Frontal cortex (tissue), 4 donors: Measurements from ENCODE around the gene STARD3. TPM values are rescaled to one million over a fixed set of nuclear protein-coding genes. Genes with fewer than 3 reads are reported as not detected.

Experiments used
- DNase-seq, 2 donors: peaks; one replicate each; pipeline ENCODE4 v3.0.0; 2012; ENCODE audit warnings: low spot score in 2 of 2
- FAIRE-seq: peaks from 2 replicates; lab custom pipeline; 2012; peaks lifted over from hg19 to GRCh38; lab: Jason Lieb, UNC
- total RNA-seq: library from RNA; depleted of rRNA; stranded (reverse); fragments of >200 nt; gene quantifications from one replicate; pipeline ENCODE4 v1.2.3, GENCODE V29; 2014
- donor health status: control.
- donor health status: control.
- donor health status: control.

STARD3 gene
- total RNA-seq, 1 donor from 2014 or later: 17.5 TPM

GRCh38 chr17:39632153-39632941 is 4.6 kb upstream of the STARD3 start:
- DNase-seq: peak; percentile 70 to 72
- no peak for FAIRE-seq

- FAIRE-seq (no peak), DNase-seq (no peak)
These were observed 3.3 kb upstream of the STARD3 start for GRCh38 chr17:39633570-39634183.

GRCh38 chr17:39634384-39634871 is 2.5 kb upstream of the STARD3 start:
- DNase-seq (peak in 1 of 2 donors; percentile 59), FAIRE-seq (no peak)

GRCh38 chr17:39635614-39636176 is 1.2 kb upstream of the STARD3 start:
- DNase-seq (no peak), FAIRE-seq (no peak)

GRCh38 chr17:39636587-39636926 is 387 bp upstream of the STARD3 start:
- DNase-seq (no peak), FAIRE-seq (no peak)

GRCh38 chr17:39638317-39638716 is 1.4 kb downstream of the STARD3 start:
- FAIRE-seq: no peak
- no peak for DNase-seq

- no peak for DNase-seq
- FAIRE-seq: no peak
These were observed 2.1 kb downstream of the STARD3 start for GRCh38 chr17:39639043-39639442.

GRCh38 chr17:39639566-39640458 is 2.9 kb downstream of the STARD3 start:
- no peak for DNase-seq
- FAIRE-seq: no peak

GRCh38 chr17:39640591-39641031 is 3.7 kb downstream of the STARD3 start:
- no peak for FAIRE-seq

GRCh38 chr17:39641097-39641496 is 4.2 kb downstream of the STARD3 start:
- DNase-seq: no peak
- FAIRE-seq: no peak

More at GRCh38 chr17:39640591-39641031, 3.7 kb downstream of the STARD3 start:
- DNase-seq: no peak

GRCh38 chr17:39641883-39642282 is 4.9 kb downstream of the STARD3 start:
- FAIRE-seq: no peak
- DNase-seq: no peak

GRCh38 chr17:39642291-39643074 is 5.5 kb downstream of the STARD3 start:
- DNase-seq: no peak
- FAIRE-seq: no peak

GRCh38 chr17:39643271-39643670 is 6.3 kb downstream of the STARD3 start:
- FAIRE-seq (no peak), DNase-seq (no peak)

- no peak for DNase-seq
- no peak for FAIRE-seq
These were observed 10.3 kb downstream of the STARD3 start for GRCh38 chr17:39647256-39647655.

- FAIRE-seq (no peak), DNase-seq (no peak)
These were observed 11.8 kb downstream of the STARD3 start for GRCh38 chr17:39648616-39649366.

- no peak for FAIRE-seq
- DNase-seq: no peak
These were observed 13.2 kb downstream of the STARD3 start for GRCh38 chr17:39650121-39650579.

GRCh38 chr17:39651923-39652586 is 15.1 kb downstream of the STARD3 start:
- no peak for DNase-seq
- FAIRE-seq: no peak
